ENCODE measurements around the gene RFESD.
"Not testable (repeated sequence)": the region's sequence is repeated elsewhere in the genome, so short reads cannot be mapped to it uniquely, and the experiment has no call there.

RFESD gene

DNA sequence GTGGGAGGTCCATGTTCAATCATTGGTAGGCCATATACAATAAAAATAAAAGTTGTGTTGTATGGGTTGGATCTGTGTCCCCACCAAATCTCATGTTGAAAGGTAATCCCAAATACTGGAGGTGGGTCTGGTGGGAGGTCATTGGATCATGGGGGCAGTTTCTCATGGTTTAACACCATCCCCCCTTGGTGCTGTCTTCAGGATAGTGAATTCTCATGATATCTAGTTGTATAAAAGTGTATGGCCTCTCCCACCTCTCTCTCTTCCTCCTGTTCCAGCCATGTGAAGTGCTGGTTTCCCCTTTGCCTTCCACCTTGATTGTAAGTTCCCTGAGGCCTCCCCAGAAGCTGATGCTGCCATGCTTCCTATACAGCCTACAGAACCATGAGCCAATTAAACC lies 21.1 kb downstream of the RFESD start:
- no peak for DNase-seq

DNA sequence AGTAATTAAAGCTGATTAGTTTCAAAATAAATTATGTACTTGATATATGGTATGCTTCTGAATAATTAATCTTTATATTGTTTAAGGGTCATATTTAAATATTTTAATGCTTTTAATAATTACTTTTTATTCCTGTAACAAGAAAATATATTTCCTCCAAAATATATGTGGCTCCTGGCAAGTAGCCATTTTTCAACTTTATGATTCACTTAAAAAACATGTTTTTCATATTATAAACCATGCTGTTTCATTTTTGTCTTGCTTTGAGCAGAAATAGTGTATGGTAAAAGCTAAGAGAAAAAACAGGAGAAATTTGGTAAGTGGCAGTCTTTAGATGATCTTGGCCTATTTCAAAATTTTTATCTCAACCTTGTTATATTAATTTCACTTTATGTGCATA lies 21.6 kb downstream of the RFESD start:
- no peak for DNase-seq

DNA sequence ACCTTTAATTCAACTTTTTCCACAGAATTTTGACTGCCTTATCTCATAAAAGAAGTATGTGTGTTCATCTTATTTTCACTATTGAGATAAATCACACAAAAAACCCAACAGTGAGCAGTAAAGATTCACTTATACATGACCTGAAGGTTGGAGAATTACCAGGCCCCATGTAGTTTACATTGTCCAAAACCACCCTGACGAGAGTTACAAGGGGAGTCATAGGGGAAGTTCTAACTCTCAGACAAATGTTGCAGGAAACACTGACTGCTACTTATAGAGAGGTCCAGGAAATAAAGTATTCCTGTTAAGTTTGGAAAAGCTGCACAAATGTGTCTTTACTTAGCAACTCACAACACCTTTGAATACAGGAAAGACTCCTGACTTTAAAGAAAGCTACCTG lies 22.2 kb downstream of the RFESD start:
- DNase-seq, result no peak

DNA sequence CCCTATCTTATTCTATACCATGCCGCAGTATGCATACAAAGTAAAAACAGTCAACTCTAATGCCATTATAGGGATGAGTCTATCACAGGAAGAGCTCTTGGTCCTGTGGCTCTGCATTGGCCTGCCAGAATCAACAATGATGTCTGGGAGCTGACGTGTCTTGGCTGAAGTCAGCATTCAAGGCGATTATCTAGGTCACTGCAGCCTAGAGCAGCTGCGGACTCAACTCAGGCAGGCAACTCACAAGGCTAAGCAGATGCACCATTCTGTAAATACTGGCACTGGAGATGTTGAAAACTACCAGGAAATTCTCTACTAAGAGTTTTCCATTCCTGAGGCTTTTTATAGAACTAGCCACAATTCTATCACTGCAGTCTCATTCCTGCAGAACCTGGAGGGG lies 23.0 kb downstream of the RFESD start:
- DNase-seq, result no peak

DNA sequence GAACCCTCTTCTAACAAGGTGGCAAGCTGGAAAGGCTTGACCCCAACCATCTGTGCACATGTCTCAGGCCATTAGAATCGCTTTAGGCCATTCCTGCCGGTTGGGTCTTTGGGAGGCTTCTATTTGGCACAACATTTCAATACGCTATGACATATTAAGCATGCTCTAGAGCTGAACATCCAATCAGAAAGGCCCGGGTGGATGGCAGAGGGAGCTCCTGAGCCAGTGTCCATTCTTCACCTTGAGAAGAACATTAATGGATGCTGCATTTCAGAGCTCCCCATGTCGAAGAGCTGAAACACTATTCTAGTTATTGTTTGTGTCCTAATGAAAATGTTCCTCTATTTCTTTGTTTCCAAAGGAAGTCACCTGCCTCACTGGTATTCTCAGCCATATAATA lies 23.4 kb downstream of the RFESD start:
- DNase-seq, result no peak

DNA sequence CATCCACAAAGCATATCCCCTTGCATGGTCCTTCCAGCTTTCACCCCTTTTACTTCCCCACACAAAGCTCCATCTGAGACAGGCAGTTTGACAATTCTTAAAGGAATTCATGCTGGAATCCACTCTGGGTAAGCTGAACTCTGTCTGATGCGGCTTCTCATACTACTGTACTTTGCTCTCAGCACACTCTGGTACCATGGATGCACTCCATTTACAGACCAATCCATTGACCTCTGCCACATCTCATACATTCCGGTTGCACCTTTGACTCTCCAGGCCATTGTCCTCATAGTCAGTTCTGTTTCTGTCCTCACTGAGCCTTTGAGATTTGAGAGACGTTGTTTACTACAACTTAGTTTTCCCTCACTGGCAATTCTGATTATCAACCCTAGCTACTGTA lies 24.0 kb downstream of the RFESD start:
- no peak for DNase-seq

DNA sequence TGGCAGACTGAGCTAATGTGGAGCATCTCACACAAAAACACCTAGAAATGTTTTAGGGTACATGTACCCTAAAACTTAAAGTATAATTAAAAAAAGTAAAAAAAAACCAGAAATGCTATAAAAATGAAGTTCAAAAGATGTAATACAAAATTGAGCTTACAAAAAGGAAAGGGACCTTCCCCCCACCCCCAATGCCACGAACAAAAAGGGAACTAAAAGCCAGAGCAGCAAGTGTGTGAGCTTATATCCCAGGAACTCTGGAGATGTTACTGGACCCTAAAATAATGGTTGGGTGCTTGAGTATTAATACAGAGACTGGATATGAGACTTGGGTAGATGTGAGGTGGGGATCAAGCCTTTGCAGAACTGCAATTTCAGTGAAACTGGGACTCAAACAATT lies 25.2 kb downstream of the RFESD start:
- no peak for DNase-seq

DNA sequence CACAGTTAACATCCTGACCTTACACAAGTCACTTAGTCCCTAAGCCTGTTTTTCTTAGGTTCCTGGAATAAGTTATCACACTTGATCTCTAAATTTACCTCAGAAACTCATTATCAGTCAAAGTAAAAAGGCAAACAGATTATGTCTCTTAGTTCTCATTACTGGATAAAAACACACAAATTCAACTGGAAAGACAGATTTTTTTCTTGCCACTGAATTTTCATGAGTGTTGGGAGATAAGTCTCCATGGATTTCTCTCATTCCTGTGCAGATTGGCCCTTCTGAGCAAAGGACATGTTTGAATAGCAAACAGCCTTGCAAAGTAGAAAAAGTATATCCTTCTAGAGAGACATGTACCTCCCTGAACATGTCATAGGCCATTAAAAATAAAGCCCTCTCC lies 26.1 kb downstream of the RFESD start:
- no peak for DNase-seq

DNA sequence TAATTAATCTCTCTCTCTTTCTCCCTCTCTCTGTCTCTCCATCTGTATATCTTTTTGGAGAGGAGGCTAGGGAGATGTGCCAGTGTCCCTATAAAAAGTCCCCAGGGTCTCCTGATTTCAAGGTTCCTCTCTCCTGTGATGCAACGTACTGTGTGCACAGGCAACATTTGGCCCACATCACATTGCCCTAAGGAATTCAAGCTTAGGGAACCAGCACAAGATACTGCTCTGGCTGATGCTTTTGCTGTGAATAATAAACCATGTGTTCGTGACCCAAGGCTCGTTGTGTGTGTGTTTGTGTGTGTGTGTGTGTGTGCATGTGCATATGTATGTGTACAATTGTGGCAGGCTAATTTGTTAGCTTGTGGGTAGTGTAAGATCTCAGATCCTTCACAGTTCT lies 26.5 kb downstream of the RFESD start:
- DNase-seq, result no peak

DNA sequence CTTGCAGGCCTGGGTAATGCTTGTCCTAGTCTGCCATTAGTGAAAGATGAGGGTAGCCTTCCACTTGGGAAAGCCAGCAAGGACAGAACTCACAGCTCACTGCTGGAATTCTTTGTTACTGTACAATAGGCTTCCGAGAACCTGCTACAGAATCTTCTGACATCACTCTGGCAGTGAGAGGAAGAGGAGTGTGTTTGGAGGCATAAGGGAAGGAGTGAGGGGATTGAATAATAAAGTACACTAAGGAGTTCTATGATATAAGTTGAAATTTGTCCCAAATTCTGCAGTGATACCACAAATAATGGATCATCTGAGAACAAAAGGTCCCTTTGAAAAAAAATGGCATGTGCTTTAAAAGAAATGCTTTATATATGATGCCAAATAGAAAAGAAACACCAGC lies 36.3 kb downstream of the RFESD start, which contains the start of gene SPATA9:
Gene SPATA9 (minus strand): TSS at position 101 of the 400 bp plus-strand sequence. CDS start 137 bp downstream, outside the sequence.
- no peak for DNase-seq

DNA sequence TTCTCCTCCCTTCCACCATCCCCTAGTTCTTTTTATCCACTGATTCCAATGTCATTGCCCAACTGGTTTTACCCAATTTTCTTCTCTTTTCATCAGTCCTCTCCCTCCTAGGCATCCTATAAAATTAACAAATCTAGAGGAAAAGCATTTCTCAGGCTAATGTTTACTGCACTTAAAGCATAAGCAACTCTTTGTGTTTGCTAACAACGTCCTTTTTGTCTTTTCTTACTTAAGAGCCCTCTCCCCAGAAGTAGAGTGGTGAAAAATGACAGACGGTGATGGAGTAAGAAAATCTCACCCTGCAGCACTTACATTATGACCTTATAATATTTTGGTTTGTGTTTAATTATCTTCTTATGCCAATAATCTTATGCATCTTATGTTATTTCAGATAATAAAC lies 37.8 kb downstream of the RFESD start:
- no peak for DNase-seq

DNA sequence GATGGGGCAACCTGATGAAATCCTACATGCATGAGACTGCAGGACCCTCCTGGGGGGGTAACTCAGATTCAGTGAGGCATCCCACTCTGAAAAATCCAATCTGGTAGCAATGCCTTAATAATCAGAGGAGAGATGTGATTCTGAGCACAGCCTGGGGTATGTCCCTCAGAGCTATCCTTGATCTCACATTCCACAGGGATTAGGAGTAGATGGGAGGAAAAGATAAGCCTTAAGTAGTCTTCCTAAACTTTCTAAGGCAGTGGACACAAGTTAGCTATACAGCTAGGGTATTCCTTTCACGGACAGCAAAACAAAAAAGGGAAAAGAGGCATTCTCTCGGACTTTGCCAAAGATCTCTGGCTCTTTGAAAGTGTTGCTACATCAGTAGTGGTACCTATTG lies 40.1 kb downstream of the RFESD start:
- DNase-seq, result no peak

DNA sequence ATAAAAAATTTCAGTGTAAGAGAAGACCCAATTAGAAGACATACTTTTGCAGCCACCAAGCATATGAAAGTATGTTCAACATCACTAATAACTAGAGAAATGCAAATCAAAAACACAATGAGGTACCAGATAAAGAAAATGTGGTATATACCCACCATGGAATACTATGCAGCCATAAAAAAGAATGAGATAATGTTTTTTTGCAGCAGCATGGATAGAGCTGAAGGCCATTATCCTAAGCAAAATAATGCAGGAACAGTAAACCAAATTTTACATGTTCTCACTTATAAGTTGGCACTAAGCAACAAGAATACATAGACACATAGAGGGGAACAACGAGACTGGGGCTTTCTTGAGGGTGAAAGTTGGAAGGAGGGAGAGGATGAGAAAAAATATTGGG lies 43.1 kb downstream of the RFESD start:
- no peak for DNase-seq

DNA sequence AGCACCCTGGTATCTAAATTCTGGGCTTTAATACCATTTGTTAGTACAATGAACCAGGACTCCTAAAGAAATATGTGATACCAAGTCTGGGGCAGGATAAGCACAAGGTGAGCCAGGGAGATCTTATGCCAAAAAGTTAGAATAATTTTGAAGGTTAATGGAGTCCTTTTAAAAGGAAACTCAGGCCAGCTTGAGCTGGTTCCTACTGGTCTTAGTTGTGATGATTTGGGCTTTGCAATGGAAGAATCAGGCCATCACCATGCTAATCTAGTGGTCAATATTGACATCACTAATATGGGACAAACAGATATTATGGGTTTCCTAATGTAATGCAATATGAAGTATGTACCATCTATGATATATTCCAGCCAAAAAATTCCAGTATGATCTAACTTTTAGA lies 43.8 kb downstream of the RFESD start:
- DNase-seq, result no peak

DNA sequence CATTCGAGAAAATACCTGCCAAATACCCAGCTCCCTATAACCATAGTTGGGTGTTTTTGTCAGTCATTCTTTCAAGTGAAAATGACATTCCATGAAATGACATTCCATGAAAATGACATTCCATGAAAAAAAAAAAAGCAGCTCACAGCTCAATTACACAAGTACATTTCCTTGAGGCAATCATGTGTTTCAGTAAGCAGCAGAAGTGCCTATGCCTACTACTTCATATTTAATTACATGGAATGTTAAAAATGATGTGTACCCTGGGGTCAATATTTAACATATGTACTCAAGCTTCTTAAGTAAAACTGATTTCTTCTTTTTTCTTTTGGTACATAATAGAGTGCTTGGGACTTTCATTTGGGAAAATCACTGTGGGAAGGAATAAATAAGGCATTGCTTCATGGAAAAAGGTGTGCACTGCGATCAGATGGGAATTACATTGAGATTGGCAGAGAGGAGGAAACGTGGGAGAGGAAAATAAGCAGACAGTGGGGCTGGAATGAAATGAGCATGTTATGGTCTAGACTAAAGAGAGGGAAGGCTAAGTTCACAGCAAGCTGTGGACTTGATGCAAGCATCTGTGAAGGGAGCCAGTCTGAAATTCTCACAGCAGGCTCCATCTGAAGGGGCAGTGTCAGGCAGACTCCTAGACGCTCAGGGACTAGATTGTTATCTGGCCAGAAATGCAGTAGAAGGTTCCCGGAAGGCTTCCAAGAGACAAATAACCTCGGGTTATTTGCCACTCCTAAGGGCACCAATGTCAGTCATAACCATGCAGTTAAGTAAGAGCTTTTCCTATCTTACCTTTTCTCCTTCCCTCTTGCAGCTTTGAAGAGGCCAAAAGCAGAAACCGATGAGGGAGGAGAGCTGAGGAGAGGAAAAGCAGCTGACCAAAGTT lies 51.5 kb downstream of the RFESD start:
- no peak for DNase-seq

DNA sequence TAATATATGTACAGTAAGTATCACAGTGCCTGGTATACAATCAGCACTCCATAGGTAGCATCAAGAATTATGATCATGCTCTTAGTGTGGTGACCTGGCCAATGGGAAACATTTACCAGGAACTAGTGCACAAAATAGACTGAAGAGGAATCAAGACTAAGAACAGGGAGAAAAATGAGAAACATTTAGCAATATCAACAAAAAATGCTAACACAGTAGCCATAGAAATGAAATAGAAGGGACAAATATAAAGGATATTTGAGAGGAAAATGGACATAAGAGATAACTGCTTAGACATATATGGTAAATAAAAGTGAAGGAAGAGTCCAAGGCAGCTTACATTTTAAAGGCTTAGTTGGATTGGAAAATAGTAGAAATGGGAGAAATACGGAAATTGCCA lies 52.8 kb downstream of the RFESD start:
- DNase-seq, result no peak

DNA sequence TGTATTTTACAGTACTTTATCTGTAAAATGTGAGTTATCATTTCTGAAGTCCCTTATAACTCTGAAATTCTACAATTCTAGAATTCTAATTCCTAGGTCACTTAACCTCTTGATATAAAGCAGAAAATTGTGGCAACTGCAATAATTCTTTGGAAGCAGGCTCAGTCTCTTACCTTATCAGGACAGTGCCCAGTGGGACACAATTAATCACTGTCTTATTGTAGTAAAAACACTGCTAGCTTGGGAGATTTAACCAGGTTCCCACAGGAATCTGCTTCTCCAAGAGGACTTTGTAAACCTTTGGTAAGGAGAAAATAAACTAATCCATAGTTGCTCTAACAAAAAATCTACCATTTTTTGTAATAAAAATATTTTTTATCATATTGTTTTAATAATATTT lies 54.5 kb downstream of the RFESD start:
- DNase-seq, result no peak

DNA sequence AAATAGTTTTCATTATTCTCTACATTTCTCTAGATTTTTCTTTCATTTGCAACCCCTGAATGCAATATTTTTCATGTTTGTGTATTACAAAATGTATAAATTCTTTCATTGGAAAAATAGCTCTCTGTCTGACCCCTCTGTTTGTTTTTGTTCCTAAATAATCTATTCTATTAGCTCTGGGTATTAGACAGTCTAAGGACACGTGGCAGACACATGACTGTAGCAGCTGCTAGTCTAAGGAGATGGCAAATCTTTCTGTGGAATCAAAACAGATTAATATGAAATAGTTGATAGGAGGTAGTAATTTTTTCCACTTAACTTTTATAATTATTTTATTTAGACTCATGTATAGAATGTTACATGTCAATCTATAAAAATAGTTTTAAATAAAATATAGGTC lies 57.6 kb downstream of the RFESD start:
- no peak for DNase-seq

DNA sequence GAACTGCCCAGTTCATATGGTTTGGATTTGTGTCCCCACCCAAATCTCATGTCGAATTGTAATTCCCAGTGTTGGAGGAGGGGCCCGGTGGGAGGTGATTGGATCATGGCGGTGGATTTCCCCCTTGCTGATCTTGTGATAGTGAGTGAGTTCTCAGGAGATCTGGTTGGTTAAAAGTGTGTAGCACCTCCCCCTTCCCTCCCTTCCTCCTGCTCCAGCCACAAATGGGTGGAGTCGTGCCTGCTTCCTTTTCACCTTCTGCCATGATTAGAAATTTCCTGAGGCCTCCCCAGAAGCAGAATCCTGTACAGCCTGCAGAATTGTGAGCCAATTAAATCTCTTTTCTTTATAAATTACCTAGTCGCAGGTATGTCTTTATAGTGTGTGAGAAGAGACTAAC lies 59.6 kb downstream of the RFESD start:
- not testable (repeated sequence) for DNase-seq

DNA sequence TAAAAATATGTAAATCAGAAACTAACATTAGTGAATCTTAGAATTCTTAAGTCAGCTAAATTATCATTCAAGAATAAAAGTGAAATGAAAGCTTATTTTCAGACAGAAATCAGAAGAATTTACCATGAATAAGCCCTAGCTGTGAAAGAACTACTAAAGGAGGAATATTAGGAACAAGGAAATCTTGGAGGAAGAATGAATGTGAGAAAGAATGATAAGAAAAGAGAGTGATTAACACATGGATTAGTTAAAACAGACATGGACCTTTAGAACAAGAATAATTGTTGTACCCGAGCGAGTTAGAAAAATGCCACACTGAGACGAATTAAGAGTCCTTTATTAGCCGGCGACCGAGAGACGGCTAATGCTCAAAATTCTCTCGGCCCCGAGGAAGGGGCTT lies 60.5 kb downstream of the RFESD start:
- no peak for DNase-seq
